Fibroblast of lung (primary cell): ENCODE measurements around the gene NDUFA13.

Source experiments
- EZH2 ChIP-seq: IDR thresholded peaks from 2 replicates; pipeline ENCODE4 v1.5.1; 2012; ENCODE audit warnings: low read length, control low read depth, mild to moderate bottlenecking; ENCODE audit errors: missing control alignments
- TF ChIP-seq, protein P1 (sequence below), 2 donors: IDR thresholded peaks in 1 of 2; conservative IDR thresholded peaks in 1 of 2; 1 replicate in 1 of 2; 2 replicates in 1 of 2; pipeline ENCODE4 v1.5.1; 2011 to 2012; ENCODE audit warnings: low read length in 2 of 2, control low read depth in 1 of 2, inconsistent platforms in 1 of 2, low read depth in 1 of 2, mild to moderate bottlenecking in 1 of 2

DNA sequence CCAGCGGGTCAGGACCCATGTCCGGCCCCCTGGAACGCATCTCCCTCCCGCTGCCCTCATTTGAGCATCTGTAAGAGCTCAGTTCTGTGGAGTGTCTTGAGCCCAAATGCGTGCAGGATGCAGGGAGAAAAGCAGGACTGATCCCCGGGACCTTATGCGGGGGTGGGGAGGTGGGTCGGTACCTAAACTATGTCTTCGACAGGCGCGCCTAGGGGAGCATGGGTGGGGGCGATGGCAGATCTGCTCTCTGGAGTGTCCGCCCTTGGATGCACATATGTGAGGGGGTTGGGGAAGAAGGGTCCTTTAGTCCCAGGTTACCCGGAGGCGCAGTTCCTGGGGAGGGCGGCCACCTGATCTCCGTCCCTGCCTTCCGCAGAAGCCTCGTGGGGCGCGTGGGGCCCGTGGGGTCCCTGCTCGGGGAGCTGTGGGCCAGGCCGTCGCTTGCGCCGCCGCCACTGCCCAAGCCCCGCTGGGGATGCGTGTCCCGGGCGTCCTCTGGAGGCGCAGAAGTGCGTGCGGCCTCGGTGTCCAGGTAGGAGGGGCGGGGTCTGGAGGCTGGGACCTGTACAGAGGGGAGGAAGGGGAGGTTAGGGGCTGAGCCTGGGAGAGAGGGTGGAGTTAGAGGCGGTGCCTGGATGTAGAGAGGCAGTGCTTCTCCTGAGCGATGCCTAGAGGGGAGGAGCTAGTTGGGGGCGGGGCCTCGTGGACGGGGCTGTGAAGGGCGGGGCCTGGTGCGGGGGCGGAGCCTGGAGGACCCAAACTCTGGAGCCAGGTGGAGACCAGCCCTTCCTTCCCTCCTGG, 24.9 kb downstream of the NDUFA13 start:
- TF ChIP-seq, protein P1, sequence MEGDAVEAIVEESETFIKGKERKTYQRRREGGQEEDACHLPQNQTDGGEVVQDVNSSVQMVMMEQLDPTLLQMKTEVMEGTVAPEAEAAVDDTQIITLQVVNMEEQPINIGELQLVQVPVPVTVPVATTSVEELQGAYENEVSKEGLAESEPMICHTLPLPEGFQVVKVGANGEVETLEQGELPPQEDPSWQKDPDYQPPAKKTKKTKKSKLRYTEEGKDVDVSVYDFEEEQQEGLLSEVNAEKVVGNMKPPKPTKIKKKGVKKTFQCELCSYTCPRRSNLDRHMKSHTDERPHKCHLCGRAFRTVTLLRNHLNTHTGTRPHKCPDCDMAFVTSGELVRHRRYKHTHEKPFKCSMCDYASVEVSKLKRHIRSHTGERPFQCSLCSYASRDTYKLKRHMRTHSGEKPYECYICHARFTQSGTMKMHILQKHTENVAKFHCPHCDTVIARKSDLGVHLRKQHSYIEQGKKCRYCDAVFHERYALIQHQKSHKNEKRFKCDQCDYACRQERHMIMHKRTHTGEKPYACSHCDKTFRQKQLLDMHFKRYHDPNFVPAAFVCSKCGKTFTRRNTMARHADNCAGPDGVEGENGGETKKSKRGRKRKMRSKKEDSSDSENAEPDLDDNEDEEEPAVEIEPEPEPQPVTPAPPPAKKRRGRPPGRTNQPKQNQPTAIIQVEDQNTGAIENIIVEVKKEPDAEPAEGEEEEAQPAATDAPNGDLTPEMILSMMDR (conservative IDR thresholded peaks at IDR 0.05 in 1 of 2, IDR thresholded peaks at IDR 0.05 in 1 of 2; ENCODE audit: low read depth in 1 of 2, low read length in 2 of 2) = no peak
- no peak for TF ChIP-seq EZH2
